ENCODE results near the gene RD3L. TPM values are rescaled to one million over a fixed set of nuclear protein-coding genes. Genes with fewer than 3 reads are reported as not detected.

RD3L gene
- total RNA-seq (2022; extraction: Qiagen RNA extraction) = not detected in 5 replicates

DNA sequence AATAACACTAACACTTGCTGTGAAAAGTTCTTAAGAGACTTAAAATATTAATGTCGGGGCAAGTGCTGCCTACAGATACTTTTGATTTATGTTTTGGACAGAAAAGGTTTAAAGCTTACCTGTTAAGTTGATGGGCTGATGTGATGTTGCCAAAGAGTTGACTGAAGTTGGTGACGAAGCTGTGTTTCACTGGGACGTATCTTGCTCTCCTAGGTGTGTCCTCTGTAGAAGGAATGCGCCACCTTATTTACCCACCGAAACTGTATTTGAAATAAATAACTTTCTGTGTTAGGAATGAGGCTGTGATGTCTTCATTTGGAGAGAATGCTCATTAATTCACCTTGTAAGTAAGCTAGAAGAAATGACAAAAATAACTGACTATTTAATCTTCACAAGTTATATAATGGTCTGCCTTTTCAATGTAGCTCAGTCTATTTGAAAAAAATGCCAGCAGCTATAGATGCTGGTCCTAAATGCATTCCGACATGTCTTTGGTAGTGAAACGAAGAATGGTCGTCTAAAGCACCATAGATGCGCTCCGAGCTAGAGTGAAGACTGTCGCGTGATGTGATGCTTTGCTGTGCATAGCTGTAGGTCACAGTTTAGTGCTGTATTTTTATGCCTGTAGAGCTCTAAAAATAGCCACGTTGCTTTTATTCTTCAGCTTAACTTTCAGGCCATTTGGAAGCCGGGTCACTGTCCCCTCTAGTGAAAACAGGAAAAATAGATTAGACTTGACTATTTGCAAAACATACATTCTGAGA, at the start of gene RD3L:
TSS of gene RD3L (minus strand) at position 557 of the 764 bp plus-strand sequence. CDS start 834 bp downstream, outside the sequence.

DNA sequence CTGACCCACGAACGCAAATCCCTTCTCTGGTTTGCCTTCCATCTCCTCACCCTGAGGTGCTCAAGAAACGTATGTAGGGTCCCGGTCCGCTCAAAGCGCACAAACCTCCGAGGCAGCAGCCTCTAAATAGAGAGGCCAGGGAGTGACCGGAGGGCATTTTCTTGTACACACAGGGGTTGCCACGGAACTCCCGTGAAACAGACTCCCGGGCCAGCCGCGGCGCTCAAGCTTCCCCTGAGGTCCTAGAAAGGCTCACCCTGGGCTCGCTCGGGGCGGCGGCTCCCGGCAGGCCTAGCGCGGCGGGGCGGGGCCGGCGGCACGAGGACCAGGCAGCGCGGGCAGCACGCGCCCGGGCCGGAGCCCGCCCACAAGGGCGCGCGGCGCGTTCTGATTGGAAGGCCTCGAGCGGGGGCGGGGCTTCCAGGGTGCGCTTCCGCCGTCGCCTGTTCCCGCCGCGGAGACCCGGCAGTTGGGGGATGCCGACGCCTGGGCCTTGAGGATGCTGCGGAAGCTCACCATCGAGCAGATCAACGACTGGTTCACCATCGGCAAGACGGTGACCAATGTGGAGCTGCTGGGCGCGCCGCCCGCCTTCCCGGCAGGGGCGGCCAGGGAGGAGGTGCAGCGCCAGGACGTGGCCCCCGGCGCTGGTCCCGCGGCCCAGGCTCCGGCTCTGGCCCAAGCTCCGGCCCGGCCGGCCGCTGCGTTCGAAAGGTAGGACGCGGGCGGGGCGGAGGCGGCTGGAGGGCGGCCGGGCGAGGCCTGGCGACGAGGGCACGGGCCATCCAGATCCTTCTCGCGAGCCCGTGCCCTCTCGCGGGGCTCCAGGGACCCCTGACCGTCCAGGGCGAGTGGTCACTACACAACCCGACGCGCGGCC, 14.1 kb downstream of the RD3L start, which contains the start of gene TDRD9:
TSS of gene TDRD9 (plus strand) at position 446 of the 880 bp plus-strand sequence. CDS start at position 500, 54 bp downstream.

Other genes starting within 250 kb of the RD3L start
- 25.5 to 30.3 TPM (median 27.4 TPM) in 5 replicates for gene XRCC3, start 227.1 kb downstream of the RD3L start, total RNA-seq (2022; extraction: Qiagen RNA extraction)
- 35.7 to 46.0 TPM (median 43.5 TPM) in 5 replicates for gene ZFYVE21, start 226.7 kb downstream of the RD3L start, total RNA-seq (2022; extraction: Qiagen RNA extraction)
- 4.5 to 5.8 TPM (median 5.6 TPM) in 5 replicates for gene PPP1R13B, start 95.0 kb downstream of the RD3L start, total RNA-seq (2022; extraction: Qiagen RNA extraction)
- gene TDRD9, start 14.1 kb downstream of the RD3L start, total RNA-seq (2022; extraction: Qiagen RNA extraction) = 0.18 to 0.57 TPM (median 0.49 TPM) in 5 replicates
- 0.03 to 0.15 TPM (median 0.08 TPM) in 4 of 5 replicates, not detected in the other for gene ASPG, start 143.2 kb upstream of the RD3L start, total RNA-seq (2022; extraction: Qiagen RNA extraction)
- gene KIF26A, start 196.1 kb upstream of the RD3L start, total RNA-seq (2022; extraction: Qiagen RNA extraction) = 2.5 to 4.7 TPM (median 3.8 TPM) in 5 replicates